ENCODE results near the gene SLC29A1.

Gene SLC29A1

GRCh38 chr6:44260011-44260410 is 36.6 kb downstream of the SLC29A1 start:
- Histone ChIP-seq H3K9me3 (ENCODE audit: insufficient read depth, low read length, severe bottlenecking) (no peaks in the 10 kb centered on the region), H3K27ac (ENCODE audit: low read length) (no peak overlapping the region), H3K4me1 (ENCODE audit: insufficient read depth, low read length) (peaks cover 53% of the 10 kb centered on the region), H3K4me2 (ENCODE audit: insufficient read depth, low read length) (no peak overlapping the region), H4K20me1 (ENCODE audit: insufficient read depth, low read length) (peaks cover 21% of the 10 kb centered on the region), H3K79me2 (ENCODE audit: insufficient read depth, low read length) (peaks cover 35% of the 10 kb centered on the region), H3K4me3 (ENCODE audit: low read depth in 1 of 2, low read length in 2 of 2) (no peak overlapping the region), H2AFZ (ENCODE audit: low read depth, low read length) (no peak overlapping the region), H3K27me3 (ENCODE audit: insufficient read depth, low read length, poor library complexity) (no peaks in the 10 kb centered on the region), H3K9ac (ENCODE audit: low read depth, low read length) (no peak overlapping the region), H3K36me3 (ENCODE audit: insufficient read depth, low read length) (peaks cover 48% of the 10 kb centered on the region)
- ATAC-seq (ENCODE audit: insufficient read depth, low read depth) (no peak), DNase-seq (no peak)
- TF ChIP-seq, protein P1, sequence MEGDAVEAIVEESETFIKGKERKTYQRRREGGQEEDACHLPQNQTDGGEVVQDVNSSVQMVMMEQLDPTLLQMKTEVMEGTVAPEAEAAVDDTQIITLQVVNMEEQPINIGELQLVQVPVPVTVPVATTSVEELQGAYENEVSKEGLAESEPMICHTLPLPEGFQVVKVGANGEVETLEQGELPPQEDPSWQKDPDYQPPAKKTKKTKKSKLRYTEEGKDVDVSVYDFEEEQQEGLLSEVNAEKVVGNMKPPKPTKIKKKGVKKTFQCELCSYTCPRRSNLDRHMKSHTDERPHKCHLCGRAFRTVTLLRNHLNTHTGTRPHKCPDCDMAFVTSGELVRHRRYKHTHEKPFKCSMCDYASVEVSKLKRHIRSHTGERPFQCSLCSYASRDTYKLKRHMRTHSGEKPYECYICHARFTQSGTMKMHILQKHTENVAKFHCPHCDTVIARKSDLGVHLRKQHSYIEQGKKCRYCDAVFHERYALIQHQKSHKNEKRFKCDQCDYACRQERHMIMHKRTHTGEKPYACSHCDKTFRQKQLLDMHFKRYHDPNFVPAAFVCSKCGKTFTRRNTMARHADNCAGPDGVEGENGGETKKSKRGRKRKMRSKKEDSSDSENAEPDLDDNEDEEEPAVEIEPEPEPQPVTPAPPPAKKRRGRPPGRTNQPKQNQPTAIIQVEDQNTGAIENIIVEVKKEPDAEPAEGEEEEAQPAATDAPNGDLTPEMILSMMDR (IDR thresholded peaks at IDR 0.05; ENCODE audit: borderline replicate concordance, extremely low read depth, low read length, poor library complexity, severe bottlenecking): no peak
- no peak for TF ChIP-seq EZH2 (IDR thresholded peaks at IDR 0.05; ENCODE audit: borderline replicate concordance, low read depth, low read length, severe bottlenecking)

DNA sequence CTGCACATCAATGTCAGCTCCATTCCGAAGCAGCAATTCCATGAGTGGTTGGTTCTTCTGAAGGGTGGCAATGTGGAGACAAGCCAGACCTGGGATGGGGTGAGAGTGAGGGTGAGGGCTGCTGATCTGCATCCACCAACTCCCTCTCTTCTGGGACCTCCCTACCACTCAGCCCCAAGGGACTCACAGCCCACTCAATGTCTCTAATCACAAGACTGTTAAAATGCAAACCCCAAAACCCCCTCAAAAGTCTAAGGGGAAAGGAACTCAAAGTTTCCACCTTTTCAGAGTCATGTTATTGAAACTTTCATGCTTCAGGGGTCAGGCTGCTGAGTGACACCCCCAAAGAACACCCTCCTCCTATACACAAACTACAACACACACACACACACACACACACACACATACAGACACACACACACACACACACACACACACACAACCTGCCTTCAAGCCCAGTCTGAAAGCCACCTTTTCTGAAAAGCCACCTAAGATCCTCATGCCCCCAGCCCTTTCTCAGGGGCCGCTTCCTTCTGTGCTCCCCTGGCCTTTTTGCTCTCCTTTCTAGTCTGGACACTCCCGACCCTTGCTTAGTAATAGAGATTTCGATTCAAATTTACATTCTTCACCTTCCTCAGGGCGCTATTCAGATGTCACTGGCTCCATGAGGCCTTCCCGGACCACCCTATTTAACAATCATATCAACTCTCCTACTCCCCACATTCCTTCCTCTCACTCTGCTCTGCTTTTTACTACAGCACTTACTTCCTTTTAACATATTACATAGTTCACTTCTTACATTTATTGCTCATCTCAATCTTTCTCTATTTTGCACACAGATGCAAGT is 37.3 kb downstream of the SLC29A1 start:
- no peak for ATAC-seq (ENCODE audit: insufficient read depth, low read depth)
- peaks cover 42% of the 10 kb centered on the region for H3K36me3 ChIP-seq (ENCODE audit: insufficient read depth, low read length)
- H3K79me2 ChIP-seq (ENCODE audit: insufficient read depth, low read length): peaks cover 35% of the 10 kb centered on the region
- H3K9me3 ChIP-seq (ENCODE audit: insufficient read depth, low read length, severe bottlenecking): no peaks in the 10 kb centered on the region
- TF ChIP-seq, protein P1 (IDR thresholded peaks at IDR 0.05; ENCODE audit: borderline replicate concordance, extremely low read depth, low read length, poor library complexity, severe bottlenecking): no peak
- TF ChIP-seq EZH2 (IDR thresholded peaks at IDR 0.05; ENCODE audit: borderline replicate concordance, low read depth, low read length, severe bottlenecking): no peak
- no peak for DNase-seq
- H4K20me1 ChIP-seq (ENCODE audit: insufficient read depth, low read length): peaks cover 19% of the 10 kb centered on the region
- no peaks in the 10 kb centered on the region for H3K27me3 ChIP-seq (ENCODE audit: insufficient read depth, low read length, poor library complexity)
- H3K27ac ChIP-seq (ENCODE audit: low read length): no peak overlapping the region
- H3K4me1 ChIP-seq (ENCODE audit: insufficient read depth, low read length): peaks cover 48% of the 10 kb centered on the region
- no peak overlapping the region for H3K9ac ChIP-seq (ENCODE audit: low read depth, low read length)
- H2AFZ ChIP-seq (ENCODE audit: low read depth, low read length): no peak overlapping the region
- no peak overlapping the region for H3K4me2 ChIP-seq (ENCODE audit: insufficient read depth, low read length)
- no peak overlapping the region for H3K4me3 ChIP-seq (ENCODE audit: low read depth in 1 of 2, low read length in 2 of 2)

DNA sequence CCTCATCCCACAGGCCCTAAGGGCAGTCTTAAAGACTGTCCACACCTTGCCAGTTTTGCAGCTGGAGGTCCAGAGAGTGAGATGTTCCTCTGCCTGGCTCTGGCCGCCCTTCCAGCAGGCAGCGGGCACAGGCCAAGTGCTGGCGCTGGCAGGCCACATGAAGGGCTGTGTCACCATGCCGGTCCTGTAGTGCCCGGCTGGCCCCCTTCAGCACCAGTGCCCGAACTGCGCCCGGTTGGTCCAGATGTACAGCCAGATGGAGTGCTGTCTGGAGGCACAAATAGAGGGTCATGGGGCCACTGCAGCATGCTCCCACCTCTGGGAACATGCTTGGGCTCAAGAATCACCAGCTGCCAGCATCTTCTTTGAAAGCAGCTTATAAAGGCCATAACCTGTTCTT is 38.2 kb downstream of the SLC29A1 start:
- Histone ChIP-seq H3K27ac (ENCODE audit: low read length) (no peak overlapping the region), H3K4me2 (ENCODE audit: insufficient read depth, low read length) (0 out of 2 replicates have a peak overlapping the region, but pooled peaks have one; percentile 5)

More for the DNA sequence above, 38.2 kb downstream of the SLC29A1 start:
- no peak overlapping the region for H3K9ac ChIP-seq (ENCODE audit: low read depth, low read length)
- H3K27me3 ChIP-seq (ENCODE audit: insufficient read depth, low read length, poor library complexity): no peaks in the 10 kb centered on the region
- H3K4me3 ChIP-seq (ENCODE audit: low read depth in 1 of 2, low read length in 2 of 2): no peak overlapping the region
- no peak for ATAC-seq (ENCODE audit: insufficient read depth, low read depth)
- TF ChIP-seq EZH2 (IDR thresholded peaks at IDR 0.05; ENCODE audit: borderline replicate concordance, low read depth, low read length, severe bottlenecking): no peak
- TF ChIP-seq, protein P1 (IDR thresholded peaks at IDR 0.05; ENCODE audit: borderline replicate concordance, extremely low read depth, low read length, poor library complexity, severe bottlenecking): no peak
- no peak for DNase-seq
- peaks cover 30% of the 10 kb centered on the region for H3K79me2 ChIP-seq (ENCODE audit: insufficient read depth, low read length)
- no peak overlapping the region for H2AFZ ChIP-seq (ENCODE audit: low read depth, low read length)
- no peaks in the 10 kb centered on the region for H3K9me3 ChIP-seq (ENCODE audit: insufficient read depth, low read length, severe bottlenecking)
- peaks cover 42% of the 10 kb centered on the region for H3K36me3 ChIP-seq (ENCODE audit: insufficient read depth, low read length)
- H4K20me1 ChIP-seq (ENCODE audit: insufficient read depth, low read length): peaks cover 19% of the 10 kb centered on the region
- peaks cover 44% of the 10 kb centered on the region for H3K4me1 ChIP-seq (ENCODE audit: insufficient read depth, low read length)

Measured in DND-41 (cell line).